ENCODE data around the gene GRIN3B.
"Not testable (repeated sequence)": the region's sequence is repeated elsewhere in the genome, so short reads cannot be mapped to it uniquely, and the experiment has no call there.

GRIN3B gene

GRCh38 chr19:1020868-1021425, 20.7 kb downstream of the GRIN3B start, which contains the start of gene TMEM259:
Gene TMEM259, minus strand, starts transcription at chr19:1021123. Its CDS starts 127 bp downstream, at chr19:1020996.
- peak; percentile 98 for DNase-seq

- DNase-seq: not testable (repeated sequence)
These were observed 23.6 kb downstream of the GRIN3B start for GRCh38 chr19:1023883-1024188.

- DNase-seq: not testable (repeated sequence)
These were observed 24.9 kb downstream of the GRIN3B start for GRCh38 chr19:1025080-1025479.

GRCh38 chr19:1025960-1026782, 26.0 kb downstream of the GRIN3B start, which contains the start of gene CNN2:
Gene CNN2, plus strand, starts transcription at chr19:1026608. Its CDS starts 54 bp downstream, at chr19:1026662.
- peak; percentile 51 for DNase-seq

- DNase-seq: no peak
These were observed 26.8 kb downstream of the GRIN3B start for GRCh38 chr19:1026783-1027649.

GRCh38 chr19:1027650-1028061, 27.4 kb downstream of the GRIN3B start:
- no peak for DNase-seq

- peak; percentile 65 for DNase-seq
These were observed 28.1 kb downstream of the GRIN3B start for GRCh38 chr19:1028062-1028926.

GRCh38 chr19:1032264-1032867, 32.1 kb downstream of the GRIN3B start:
- DNase-seq: no peak

- DNase-seq: no peak
These were observed 35.9 kb downstream of the GRIN3B start for GRCh38 chr19:1035998-1036621.

GRCh38 chr19:1037621-1038064, 37.4 kb downstream of the GRIN3B start:
- DNase-seq: no peak

- DNase-seq: no peak
These were observed 38.9 kb downstream of the GRIN3B start for GRCh38 chr19:1038978-1039645.

- DNase-seq: peak; percentile 98
These were observed 39.6 kb downstream of the GRIN3B start, which contains the start of gene ABCA7 for GRCh38 chr19:1039646-1040475. Gene ABCA7, plus strand, starts transcription at chr19:1040107. Its CDS starts 1,255 bp downstream, at chr19:1041362.

GRCh38 chr19:1040476-1041271, 40.5 kb downstream of the GRIN3B start:
- peak; percentile 92 for DNase-seq

GRCh38 chr19:1041272-1041834, 41.1 kb downstream of the GRIN3B start:
- DNase-seq: no peak

GRCh38 chr19:1041835-1042685, 41.8 kb downstream of the GRIN3B start:
- no peak for DNase-seq

GRCh38 chr19:1042689-1043511, 42.7 kb downstream of the GRIN3B start:
- no peak for DNase-seq

- DNase-seq: peak; percentile 84
These were observed 45.0 kb downstream of the GRIN3B start for GRCh38 chr19:1045247-1045603.

Data from CD4-positive, alpha-beta T cell treated with Interleukin-15 for 1 hour (primary cell).